Stimulated activated effector memory CD8-positive, alpha-beta T cell treated with anti-CD3 and anti-CD28 coated beads, Interleukin-12 subunit alpha, Interleukin-12 subunit beta, amount 100 ng/mL, for 72 hours (primary cell): ENCODE results near the gene SLC22A14.

Experiments
- ATAC-seq: fragments of 150-1000 bp; cut with Tn5 transposase; 2 replicates; pipeline ENCODE4 v1.10.0; 2021
- DNase-seq, 2 donors: peaks; one replicate each; pipeline ENCODE4 v3.0.0; 2021 to 2022; ENCODE audit warnings: low spot score in 2 of 2
- H3K27ac Mint-ChIP-seq: one replicate; pipeline ENCODE4 v1.8.0; 2022; ENCODE audit warnings: mild to moderate bottlenecking, mixed read lengths
- H3K36me3 Mint-ChIP-seq: one replicate; pipeline ENCODE4 v1.8.0; 2022; ENCODE audit warnings: mild to moderate bottlenecking, mixed read lengths
- H3K4me1 Mint-ChIP-seq: one replicate; pipeline ENCODE4 v1.8.0; 2022; ENCODE audit warnings: mixed read lengths
- H3K4me3 Mint-ChIP-seq: one replicate; pipeline ENCODE4 v1.8.0; 2022; ENCODE audit warnings: mild to moderate bottlenecking, mixed read lengths
- H3K9me3 Mint-ChIP-seq: one replicate; pipeline ENCODE4 v1.8.0; 2022; ENCODE audit warnings: mixed read lengths

SLC22A14 gene

DNA sequence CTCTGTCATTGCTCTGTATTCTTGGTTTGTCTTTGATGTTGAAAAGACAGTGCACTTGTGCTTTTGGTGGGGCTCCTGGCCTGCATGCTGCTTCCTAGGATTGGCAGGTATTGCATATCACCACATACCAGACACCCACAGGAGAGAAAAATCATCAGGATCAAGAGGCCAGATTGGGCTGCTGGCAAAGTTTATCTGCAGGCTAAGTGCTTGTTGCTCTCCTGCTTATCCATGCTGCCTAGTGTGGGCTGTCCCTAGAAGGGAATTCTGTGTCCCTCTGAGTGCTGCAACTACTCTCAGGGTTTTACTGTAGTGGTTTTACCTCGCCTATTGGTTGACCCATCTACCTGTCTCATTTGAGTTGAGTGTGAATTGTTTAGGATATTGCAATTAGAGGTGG is 17.3 kb upstream of the SLC22A14 start:
- Mint-ChIP-seq H3K9me3 (no peaks in the 10 kb centered on the region), H3K4me1 (peaks cover 24% of the 10 kb centered on the region), H3K36me3 (no peaks in the 10 kb centered on the region), H3K27ac (no peak overlapping the region), H3K4me3 (no peak overlapping the region)
- no peak for ATAC-seq
- DNase-seq = no peak

- no peak for ATAC-seq
- H3K4me3 Mint-ChIP-seq = no peak within 1 kb of the TSS
- no peaks in the 10 kb centered on the region for H3K9me3 Mint-ChIP-seq
- peaks cover 24% of the 10 kb centered on the region for H3K4me1 Mint-ChIP-seq
- DNase-seq = no peak
- H3K36me3 Mint-ChIP-seq = no peaks in the 10 kb centered on the region
- no peak within 1 kb of the TSS for H3K27ac Mint-ChIP-seq
These were observed 16.3 kb upstream of the SLC22A14 start, which contains the start of gene SLC22A13 for GRCh38 chr3:38265604-38266307. Gene SLC22A13, plus strand, starts transcription at chr3:38265812. Its CDS starts 49 bp downstream, at chr3:38265861.

GRCh38 chr3:38266810-38267209 is 15.3 kb upstream of the SLC22A14 start:
- ATAC-seq = no peak
- H3K27ac Mint-ChIP-seq = no peak overlapping the region
- no peaks in the 10 kb centered on the region for H3K9me3 Mint-ChIP-seq

DNA sequence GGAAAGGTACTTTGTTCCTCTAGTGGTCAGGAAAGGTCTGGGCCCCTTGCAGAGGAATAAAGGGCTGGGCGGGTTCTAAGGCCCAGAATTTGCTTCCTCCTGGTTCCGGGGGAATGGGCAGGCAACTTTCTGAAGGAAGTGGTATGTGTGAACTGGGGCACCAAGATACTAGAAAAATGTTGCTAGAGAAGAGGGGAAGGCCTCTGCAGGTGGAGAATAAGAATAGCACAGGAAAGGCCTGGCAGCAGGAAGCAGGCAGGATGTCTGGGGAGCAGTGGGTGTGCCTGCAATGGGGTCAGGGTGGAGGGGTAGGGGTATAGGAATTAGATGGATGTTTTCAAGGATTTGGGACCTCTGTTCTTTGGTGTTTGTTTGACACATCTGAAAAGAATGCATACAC is 14.4 kb upstream of the SLC22A14 start:
- peak overlapping the region; percentile 20 for H3K27ac Mint-ChIP-seq
- no peaks in the 10 kb centered on the region for H3K36me3 Mint-ChIP-seq
- ATAC-seq (no peak), DNase-seq (no peak)
- peaks cover 24% of the 10 kb centered on the region for H3K4me1 Mint-ChIP-seq
- no peak overlapping the region for H3K4me3 Mint-ChIP-seq
- no peaks in the 10 kb centered on the region for H3K9me3 Mint-ChIP-seq

More at GRCh38 chr3:38266810-38267209, 15.3 kb upstream of the SLC22A14 start:
- DNase-seq = no peak
- no peaks in the 10 kb centered on the region for H3K36me3 Mint-ChIP-seq
- H3K4me1 Mint-ChIP-seq = peaks cover 24% of the 10 kb centered on the region
- H3K4me3 Mint-ChIP-seq = no peak overlapping the region

DNA sequence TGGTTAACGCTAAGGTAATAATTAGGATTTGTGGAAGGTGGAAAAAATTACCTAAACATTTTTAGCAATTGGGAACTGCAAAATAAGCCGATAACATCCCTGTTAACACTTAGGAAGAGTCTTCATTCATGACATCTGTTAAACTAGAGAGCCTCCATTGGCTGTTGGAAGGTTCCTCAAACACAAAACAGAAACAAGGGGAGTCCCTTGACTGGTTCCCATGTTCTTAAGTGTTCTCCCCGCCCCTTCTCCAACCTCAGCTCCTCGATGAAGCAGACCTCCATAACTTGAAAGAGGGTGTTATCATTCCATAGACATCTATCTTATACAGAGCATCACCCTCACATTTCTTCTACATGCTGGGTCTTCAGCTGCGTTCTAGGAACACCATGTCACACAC is 14.0 kb upstream of the SLC22A14 start:
- ATAC-seq (no peak), DNase-seq (no peak)
- Mint-ChIP-seq H3K4me3 (no peak overlapping the region), H3K36me3 (no peaks in the 10 kb centered on the region), H3K4me1 (peaks cover 24% of the 10 kb centered on the region), H3K27ac (peak overlapping the region; percentile 24), H3K9me3 (no peaks in the 10 kb centered on the region)

- no peak overlapping the region for H3K4me3 Mint-ChIP-seq
- ATAC-seq (no peak), DNase-seq (no peak)
- H3K9me3 Mint-ChIP-seq = no peaks in the 10 kb centered on the region
- H3K4me1 Mint-ChIP-seq = peaks cover 24% of the 10 kb centered on the region
- no peaks in the 10 kb centered on the region for H3K36me3 Mint-ChIP-seq
- H3K27ac Mint-ChIP-seq = peak overlapping the region; percentile 24
These were observed 13.6 kb upstream of the SLC22A14 start for GRCh38 chr3:38268522-38268921.

DNA sequence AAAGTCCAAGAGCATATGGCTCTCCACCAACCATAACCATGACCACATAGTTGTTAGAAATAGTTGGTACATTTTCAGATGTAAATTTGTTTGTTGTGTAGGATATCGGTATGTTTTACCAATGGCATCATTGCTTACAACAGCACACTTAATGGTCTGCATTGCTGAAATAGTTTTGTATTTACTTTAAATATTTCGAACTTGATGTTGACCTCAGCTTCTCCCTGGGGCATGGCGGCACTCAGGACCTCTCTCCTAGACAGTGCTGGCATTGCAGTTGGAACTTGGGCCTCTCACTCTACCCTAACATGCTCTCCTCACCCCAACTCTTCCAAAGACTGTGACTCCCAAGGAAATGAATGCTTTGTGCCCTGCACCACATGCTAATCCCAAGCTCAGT is 11.5 kb upstream of the SLC22A14 start:
- peaks cover 24% of the 10 kb centered on the region for H3K4me1 Mint-ChIP-seq
- no peak for DNase-seq
- ATAC-seq = no peak
- no peak overlapping the region for H3K27ac Mint-ChIP-seq
- H3K36me3 Mint-ChIP-seq = no peaks in the 10 kb centered on the region
- H3K4me3 Mint-ChIP-seq = no peak overlapping the region
- no peaks in the 10 kb centered on the region for H3K9me3 Mint-ChIP-seq

GRCh38 chr3:38271553-38271952 is 10.5 kb upstream of the SLC22A14 start:
- no peak for DNase-seq
- H3K27ac Mint-ChIP-seq = peak overlapping the region; percentile 18

GRCh38 chr3:38274864-38275649 is 7.0 kb upstream of the SLC22A14 start:
- H3K27ac Mint-ChIP-seq = peak overlapping the region; percentile 73

More at GRCh38 chr3:38271553-38271952, 10.5 kb upstream of the SLC22A14 start:
- no peaks in the 10 kb centered on the region for H3K9me3 Mint-ChIP-seq
- no peak for ATAC-seq
- H3K4me3 Mint-ChIP-seq = no peak overlapping the region
- peaks cover 18% of the 10 kb centered on the region for H3K4me1 Mint-ChIP-seq
- H3K36me3 Mint-ChIP-seq = no peaks in the 10 kb centered on the region

GRCh38 chr3:38275658-38276057 is 6.4 kb upstream of the SLC22A14 start:
- no peak for ATAC-seq
- H3K4me3 Mint-ChIP-seq = no peak overlapping the region
- H3K4me1 Mint-ChIP-seq = no peaks in the 10 kb centered on the region

More at GRCh38 chr3:38274864-38275649, 7.0 kb upstream of the SLC22A14 start:
- Mint-ChIP-seq H3K36me3 (no peaks in the 10 kb centered on the region), H3K4me3 (no peak overlapping the region), H3K9me3 (no peaks in the 10 kb centered on the region), H3K4me1 (no peaks in the 10 kb centered on the region)
- ATAC-seq (no peak), DNase-seq (no peak)

GRCh38 chr3:38276081-38276916 is 5.8 kb upstream of the SLC22A14 start:
- H3K27ac Mint-ChIP-seq = peak overlapping the region; percentile 73
- DNase-seq = no peak

More at GRCh38 chr3:38275658-38276057, 6.4 kb upstream of the SLC22A14 start:
- DNase-seq = no peak
- no peaks in the 10 kb centered on the region for H3K36me3 Mint-ChIP-seq
- peak overlapping the region; percentile 73 for H3K27ac Mint-ChIP-seq
- H3K9me3 Mint-ChIP-seq = no peaks in the 10 kb centered on the region

GRCh38 chr3:38276917-38277630 is 5.0 kb upstream of the SLC22A14 start:
- Mint-ChIP-seq H3K27ac (no peak overlapping the region), H3K9me3 (no peaks in the 10 kb centered on the region), H3K4me3 (no peak overlapping the region), H3K4me1 (no peaks in the 10 kb centered on the region), H3K36me3 (no peaks in the 10 kb centered on the region)
- DNase-seq = no peak
- ATAC-seq = peak; percentile 5

More at GRCh38 chr3:38276081-38276916, 5.8 kb upstream of the SLC22A14 start:
- no peak for ATAC-seq
- Mint-ChIP-seq H3K4me3 (no peak overlapping the region), H3K9me3 (no peaks in the 10 kb centered on the region), H3K36me3 (no peaks in the 10 kb centered on the region), H3K4me1 (no peaks in the 10 kb centered on the region)

DNA sequence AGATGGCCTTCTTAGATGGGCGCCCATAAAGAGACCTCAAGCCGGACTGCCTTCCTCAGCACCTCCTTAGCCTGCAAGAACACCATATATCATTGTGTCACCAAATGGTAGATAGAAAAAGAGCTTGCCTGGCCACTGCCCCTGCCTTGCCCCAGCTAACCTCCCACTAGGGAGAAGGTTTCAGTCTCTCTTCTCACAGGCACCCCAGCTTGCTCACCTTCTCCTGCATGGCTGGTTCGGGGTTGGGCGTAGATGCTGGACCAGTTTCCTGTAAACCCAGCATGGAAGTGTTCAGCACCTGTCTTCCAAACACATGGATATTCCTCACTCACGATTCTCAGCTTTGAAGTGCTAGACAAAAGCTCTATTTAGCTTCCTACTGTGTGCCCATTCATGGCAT is 3.3 kb upstream of the SLC22A14 start:
- no peak for DNase-seq
- Mint-ChIP-seq H3K36me3 (no peaks in the 10 kb centered on the region), H3K4me1 (no peaks in the 10 kb centered on the region), H3K4me3 (no peak overlapping the region), H3K27ac (no peak overlapping the region), H3K9me3 (no peaks in the 10 kb centered on the region)
- ATAC-seq = no peak

GRCh38 chr3:38283810-38284755 is 2.0 kb downstream of the SLC22A14 start:
- Mint-ChIP-seq H3K4me3 (no peak overlapping the region), H3K27ac (no peak overlapping the region), H3K36me3 (no peaks in the 10 kb centered on the region), H3K4me1 (no peaks in the 10 kb centered on the region), H3K9me3 (no peaks in the 10 kb centered on the region)
- DNase-seq (no peak), ATAC-seq (no peak)
